SH-SY5Y (cell line): Measurements from ENCODE around the gene NLRP3.

Experiments
- GATA2 ChIP-seq: IDR thresholded peaks from 2 replicates; pipeline ENCODE4 v1.6.1; 2011; ENCODE audit warnings: mild to moderate bottlenecking, low read depth, low read length
- GATA3 ChIP-seq: IDR thresholded peaks from 2 replicates; pipeline ENCODE4 v1.6.1; 2011; ENCODE audit warnings: low read depth, mild to moderate bottlenecking, low read length, moderate library complexity

The NLRP3 gene

GRCh38 chr1:247471445-247472016 is 55.6 kb downstream of the NLRP3 start:
- no peak for TF ChIP-seq GATA2
- TF ChIP-seq GATA3: no peak

GRCh38 chr1:247472035-247472434 is 56.1 kb downstream of the NLRP3 start:
- no peak for TF ChIP-seq GATA2
- TF ChIP-seq GATA3: no peak

GRCh38 chr1:247474367-247474766 is 58.4 kb downstream of the NLRP3 start:
- TF ChIP-seq GATA3 (no peak), GATA2 (no peak)

GRCh38 chr1:247475793-247476192 is 59.8 kb downstream of the NLRP3 start:
- no peak for TF ChIP-seq GATA3
- TF ChIP-seq GATA2: no peak

GRCh38 chr1:247482747-247483146 is 66.8 kb downstream of the NLRP3 start:
- no peak for TF ChIP-seq GATA2
- no peak for TF ChIP-seq GATA3

- TF ChIP-seq GATA3: no peak
- TF ChIP-seq GATA2: no peak
Observed at GRCh38 chr1:247487057-247487456, 71.1 kb downstream of the NLRP3 start.

GRCh38 chr1:247491328-247491727 is 75.4 kb downstream of the NLRP3 start:
- no peak for TF ChIP-seq GATA3
- TF ChIP-seq GATA2: no peak

GRCh38 chr1:247493106-247493505 is 77.1 kb downstream of the NLRP3 start:
- TF ChIP-seq GATA2 (no peak), GATA3 (no peak)

- no peak for TF ChIP-seq GATA3
- TF ChIP-seq GATA2: no peak
Observed at GRCh38 chr1:247494767-247495166, 78.8 kb downstream of the NLRP3 start.

- no peak for TF ChIP-seq GATA3
- no peak for TF ChIP-seq GATA2
Observed at GRCh38 chr1:247496581-247497285, 80.8 kb downstream of the NLRP3 start.
